ENCODE results near the gene USP1.
A peak's percentile ranks its signal among the peaks of the same experiment; 100 is the strongest.

DNA sequence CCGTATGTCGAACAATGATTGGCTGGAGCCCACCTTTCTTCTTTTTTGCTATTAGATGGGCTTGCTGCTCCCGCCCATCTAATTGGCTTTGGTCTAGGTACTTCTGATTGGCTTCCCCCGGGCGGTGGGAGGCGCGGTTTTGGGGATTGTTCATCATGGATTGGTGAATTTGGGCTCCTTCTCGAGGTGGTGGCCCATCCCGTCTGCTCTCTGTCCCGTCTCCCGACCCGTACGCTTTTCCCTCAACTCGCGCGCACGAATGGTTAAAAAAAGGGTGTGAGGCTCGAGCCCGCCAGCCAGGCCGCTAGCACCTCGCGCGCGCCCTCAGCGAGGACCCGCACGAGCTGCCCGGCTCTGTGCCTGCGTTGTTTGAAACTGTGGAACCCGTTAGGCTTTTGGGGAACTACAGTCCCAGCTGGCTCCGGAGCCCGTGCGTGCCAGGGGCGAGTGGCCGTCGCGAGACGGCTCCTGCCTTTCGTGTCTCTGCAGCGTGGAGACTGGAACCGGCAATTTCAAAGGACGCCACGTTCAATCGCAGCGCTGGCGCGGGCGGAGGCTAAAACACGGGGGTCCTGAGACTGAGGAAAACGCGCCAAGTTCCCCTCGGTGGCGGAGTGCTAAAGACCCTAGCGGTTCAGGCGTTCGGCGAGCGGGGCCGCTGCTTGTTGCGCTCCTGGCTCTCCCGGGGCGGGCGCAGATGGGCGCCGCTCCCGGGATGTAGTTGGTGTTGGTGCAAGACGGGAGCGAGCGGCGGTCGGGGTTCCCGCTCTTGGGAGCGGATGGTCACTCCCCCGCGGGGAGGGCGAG, at the start of gene USP1:
- TF ChIP-seq POLR2A (IDR thresholded peaks at IDR 0.05; ENCODE audit: low read depth, low read length) (peak; percentile 43), EZH2 (IDR thresholded peaks at IDR 0.05; ENCODE audit: borderline replicate concordance, low read depth, low read length, severe bottlenecking) (no peak), POLR2AphosphoS5 (IDR thresholded peaks at IDR 0.05; ENCODE audit: insufficient read depth, low read depth, low read length) (no peak), MYC (IDR thresholded peaks at IDR 0.05; ENCODE audit: low read depth, low read length) (no peak), JUN (IDR thresholded peaks at IDR 0.05; ENCODE audit: borderline replicate concordance, insufficient read depth, insufficient read length, low read depth) (no peak)
- TF ChIP-seq, protein P1, sequence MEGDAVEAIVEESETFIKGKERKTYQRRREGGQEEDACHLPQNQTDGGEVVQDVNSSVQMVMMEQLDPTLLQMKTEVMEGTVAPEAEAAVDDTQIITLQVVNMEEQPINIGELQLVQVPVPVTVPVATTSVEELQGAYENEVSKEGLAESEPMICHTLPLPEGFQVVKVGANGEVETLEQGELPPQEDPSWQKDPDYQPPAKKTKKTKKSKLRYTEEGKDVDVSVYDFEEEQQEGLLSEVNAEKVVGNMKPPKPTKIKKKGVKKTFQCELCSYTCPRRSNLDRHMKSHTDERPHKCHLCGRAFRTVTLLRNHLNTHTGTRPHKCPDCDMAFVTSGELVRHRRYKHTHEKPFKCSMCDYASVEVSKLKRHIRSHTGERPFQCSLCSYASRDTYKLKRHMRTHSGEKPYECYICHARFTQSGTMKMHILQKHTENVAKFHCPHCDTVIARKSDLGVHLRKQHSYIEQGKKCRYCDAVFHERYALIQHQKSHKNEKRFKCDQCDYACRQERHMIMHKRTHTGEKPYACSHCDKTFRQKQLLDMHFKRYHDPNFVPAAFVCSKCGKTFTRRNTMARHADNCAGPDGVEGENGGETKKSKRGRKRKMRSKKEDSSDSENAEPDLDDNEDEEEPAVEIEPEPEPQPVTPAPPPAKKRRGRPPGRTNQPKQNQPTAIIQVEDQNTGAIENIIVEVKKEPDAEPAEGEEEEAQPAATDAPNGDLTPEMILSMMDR (IDR thresholded peaks at IDR 0.05; ENCODE audit: extremely low read depth in 1 of 2, insufficient read depth in 1 of 2, low read depth in 1 of 2, low read length in 2 of 2), result peak in 1 of 2 donors; percentile 7
- TF ChIP-seq, protein P2, sequence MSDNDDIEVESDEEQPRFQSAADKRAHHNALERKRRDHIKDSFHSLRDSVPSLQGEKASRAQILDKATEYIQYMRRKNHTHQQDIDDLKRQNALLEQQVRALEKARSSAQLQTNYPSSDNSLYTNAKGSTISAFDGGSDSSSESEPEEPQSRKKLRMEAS (IDR thresholded peaks at IDR 0.05; ENCODE audit: insufficient read depth, insufficient read length), result peak; percentile 48
